ENCODE measurements around the gene ZNF44. TPM values are rescaled to one million over a fixed set of nuclear protein-coding genes. Genes with fewer than 3 reads are reported as not detected.

Gene ZNF44
- 2.6 and 5.3 TPM in 2 replicates for total RNA-seq

GRCh38 chr19:12294249-12295158 lies at the start of gene ZNF44:
Gene ZNF44 (minus strand): TSS chr19:12294883. CDS start chr19:12294694, 189 bp downstream.

GRCh38 chr19:12333162-12334159 lies 38.8 kb upstream of the ZNF44 start, which contains the start of gene ZNF563:
Gene ZNF563 (minus strand): TSS chr19:12333633. CDS start chr19:12333482, 151 bp downstream.

Other genes starting within 250 kb of the ZNF44 start
- 0.08 and 0.13 TPM in 2 replicates for gene ZNF878, start 241.9 kb downstream of the ZNF44 start, total RNA-seq
- 2.3 and 9.0 TPM in 2 replicates for gene ZNF844, start 230.2 kb downstream of the ZNF44 start, total RNA-seq
- gene ZNF20, start 154.5 kb downstream of the ZNF44 start, total RNA-seq: 2.5 and 3.5 TPM in 2 replicates
- 3.6 and 10.7 TPM in 2 replicates for gene ZNF625, start 138.1 kb downstream of the ZNF44 start, total RNA-seq
- gene ZNF136, start 131.8 kb downstream of the ZNF44 start, total RNA-seq: 3.1 and 8.3 TPM in 2 replicates
- 0.65 and 2.6 TPM in 2 replicates for gene ZNF563, start 38.8 kb upstream of the ZNF44 start, total RNA-seq
- 0.26 and 1.4 TPM in 2 replicates for gene ZNF442, start 70.8 kb upstream of the ZNF44 start, total RNA-seq
- gene ZNF799, start 106.4 kb upstream of the ZNF44 start, total RNA-seq: 1.3 and 1.6 TPM in 2 replicates
- gene ZNF443, start 146.1 kb upstream of the ZNF44 start, total RNA-seq: 1.7 and 2.2 TPM in 2 replicates
- gene ZNF709, start 189.9 kb upstream of the ZNF44 start, total RNA-seq: 0.91 and 2.0 TPM in 2 replicates